NCI-H69 (cell line): ENCODE results near the gene DST.

Experiments used
- DNase-seq: peaks from one replicate; lab custom pipeline; 2025; lab: John Stamatoyannopoulos, UW

Gene DST

GRCh38 chr6:56536536-56536935 lies 106.2 kb downstream of the DST start:
- DNase-seq = peak; percentile 18

DNA sequence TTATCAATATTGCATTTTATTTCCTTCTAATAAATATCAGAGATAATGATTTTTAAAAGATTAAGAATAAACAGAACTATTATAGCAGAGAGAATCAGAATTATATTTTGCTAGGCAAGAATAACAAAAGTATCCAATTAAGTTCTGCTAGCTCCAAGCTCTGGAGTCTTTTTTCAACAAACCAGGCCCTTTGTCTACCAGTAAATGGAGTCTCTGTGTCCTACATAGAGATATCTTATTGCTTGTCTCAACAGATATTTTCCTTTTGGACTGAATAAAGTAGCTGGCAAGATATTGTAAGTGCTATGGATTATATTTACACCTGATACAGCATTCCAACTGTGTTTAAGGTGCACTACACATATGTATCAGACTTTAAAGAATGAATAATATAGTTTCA lies 107.1 kb downstream of the DST start:
- DNase-seq = no peak

GRCh38 chr6:56534680-56535419 lies 107.8 kb downstream of the DST start:
- DNase-seq = peak; percentile 15

- peak; percentile 83 for DNase-seq
These were observed 109.7 kb downstream of the DST start for GRCh38 chr6:56532766-56533551.

- DNase-seq = no peak
These were observed 110.7 kb downstream of the DST start for GRCh38 chr6:56531839-56532595.

DNA sequence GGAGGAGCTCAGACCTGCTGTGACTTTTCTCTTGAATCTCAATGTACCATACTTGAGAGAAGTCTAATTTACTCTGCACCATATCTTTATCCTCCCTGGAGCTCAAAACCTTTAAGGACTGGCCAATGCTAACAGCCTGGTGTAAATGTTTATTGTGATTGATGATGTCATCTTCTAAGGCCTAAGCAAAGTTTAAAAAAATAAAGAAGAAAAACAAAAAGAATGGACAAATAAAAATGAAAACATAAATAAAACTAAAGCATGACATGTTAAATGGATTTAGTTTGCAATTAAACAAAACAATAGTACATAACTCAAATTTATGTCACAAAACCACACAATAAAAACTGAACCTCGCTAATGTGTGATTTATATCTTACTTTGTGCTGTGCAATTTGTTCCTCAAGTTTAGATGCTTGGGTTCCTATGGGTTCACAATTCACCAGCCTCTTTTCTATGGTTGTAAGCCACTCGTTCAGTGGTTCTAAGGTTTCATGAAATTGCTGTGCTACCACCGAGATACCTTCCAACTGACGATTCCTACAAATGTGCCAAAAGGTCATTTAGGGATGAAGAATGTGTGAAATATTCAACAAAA lies 113.0 kb downstream of the DST start:
- DNase-seq = no peak

DNA sequence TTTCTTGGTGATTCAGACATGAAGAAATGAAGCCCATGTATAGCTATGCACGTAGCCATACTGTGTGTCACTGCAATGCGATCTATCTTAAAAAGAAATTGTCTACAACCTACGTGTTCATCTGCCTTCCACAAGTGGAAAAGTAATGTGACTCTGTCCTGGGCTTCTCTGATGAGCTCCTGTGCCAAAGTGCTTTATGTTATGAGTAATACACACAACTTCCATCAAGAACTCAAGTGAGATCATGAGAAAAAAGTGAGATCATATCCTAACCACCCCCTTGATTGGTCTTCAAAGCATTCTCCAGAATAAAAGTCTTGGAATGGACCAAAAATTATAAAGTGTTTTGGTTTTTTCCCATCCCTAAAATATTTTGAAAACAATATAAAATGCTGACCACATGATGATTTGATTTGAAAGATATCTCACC lies 114.3 kb downstream of the DST start:
- DNase-seq = no peak

DNA sequence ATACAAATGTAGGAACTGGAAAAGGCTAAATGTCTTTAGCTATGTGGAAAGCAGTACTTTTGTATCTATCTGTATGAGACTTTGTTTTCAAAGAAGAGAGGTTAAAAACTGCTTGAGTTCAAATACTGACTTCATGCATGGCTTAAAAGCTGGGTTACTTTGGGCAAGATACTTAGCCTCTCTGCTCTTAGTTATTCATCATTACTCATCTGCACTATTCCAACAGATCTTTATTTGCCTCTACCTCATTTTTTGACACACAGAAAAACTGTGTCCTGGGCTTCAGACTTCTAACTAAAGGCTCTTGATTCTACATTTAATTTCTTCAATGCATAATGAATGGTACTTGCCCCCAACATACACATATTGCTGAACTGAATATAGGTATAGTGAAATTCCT lies 114.8 kb downstream of the DST start:
- DNase-seq = no peak

- no peak for DNase-seq
These were observed 115.7 kb downstream of the DST start for GRCh38 chr6:56526860-56527544.

DNA sequence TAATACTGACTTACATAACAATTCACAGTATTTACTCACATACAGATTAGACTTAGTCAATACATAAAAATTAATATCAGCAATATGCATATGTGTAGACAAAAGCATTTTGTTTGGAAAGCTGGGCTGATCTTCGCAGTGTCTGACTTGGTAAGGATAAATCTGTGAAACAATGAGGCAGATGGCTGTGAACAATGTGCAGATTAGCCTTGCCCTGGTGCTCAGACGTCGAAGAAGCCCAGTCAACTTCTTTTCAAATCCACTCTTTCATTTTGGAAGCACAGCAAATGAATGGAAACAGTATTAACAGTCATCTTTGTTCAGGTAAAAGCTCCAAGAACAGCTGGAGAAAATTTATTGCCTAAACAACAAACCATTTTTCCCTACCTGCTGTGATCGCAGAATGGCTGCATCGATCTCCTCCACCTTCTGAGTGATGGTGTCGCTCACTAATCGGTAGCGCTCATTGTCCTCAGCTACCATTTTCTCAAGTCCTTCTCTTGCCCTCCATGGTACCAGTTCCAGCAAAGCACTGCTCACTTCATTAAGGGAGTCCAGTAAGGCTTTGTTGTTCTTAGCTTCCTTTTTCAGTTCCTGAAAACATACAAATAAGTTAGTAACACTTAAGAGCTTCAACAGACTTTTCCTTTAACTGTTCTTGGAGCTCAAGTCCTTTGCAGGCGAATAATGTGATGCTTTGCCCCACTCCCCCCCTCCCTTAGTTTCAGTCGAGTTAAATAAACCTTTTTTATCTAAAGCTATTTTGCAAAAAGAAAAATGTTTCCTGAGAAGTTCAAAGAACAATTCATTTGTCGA lies 116.5 kb downstream of the DST start:
- peak; percentile 50 for DNase-seq

GRCh38 chr6:56524891-56525703 lies 117.6 kb downstream of the DST start:
- no peak for DNase-seq

GRCh38 chr6:56522495-56523270 lies 120.0 kb downstream of the DST start:
- peak; percentile 16 for DNase-seq

DNA sequence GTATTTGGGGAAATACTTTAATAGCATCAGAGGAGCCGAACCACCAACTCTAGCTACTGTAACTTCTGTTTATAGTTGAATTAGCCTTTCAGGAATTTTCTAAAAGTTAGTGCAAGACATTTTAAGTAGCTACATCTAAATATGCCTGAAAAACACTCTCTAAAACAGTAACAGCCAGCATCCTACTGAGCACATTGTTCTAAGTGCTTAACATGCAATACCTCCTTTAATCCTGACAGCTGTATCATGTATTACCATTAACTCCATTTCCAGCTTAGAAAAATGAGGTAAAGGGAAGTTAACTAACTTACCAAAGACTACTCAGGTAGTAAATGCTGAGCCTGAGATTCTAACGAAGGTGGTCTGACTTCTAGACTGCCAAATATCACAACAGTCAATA lies 120.7 kb downstream of the DST start:
- DNase-seq = no peak

GRCh38 chr6:56521454-56521853 lies 121.2 kb downstream of the DST start:
- DNase-seq = no peak

GRCh38 chr6:56520218-56520617 lies 122.5 kb downstream of the DST start:
- no peak for DNase-seq

DNA sequence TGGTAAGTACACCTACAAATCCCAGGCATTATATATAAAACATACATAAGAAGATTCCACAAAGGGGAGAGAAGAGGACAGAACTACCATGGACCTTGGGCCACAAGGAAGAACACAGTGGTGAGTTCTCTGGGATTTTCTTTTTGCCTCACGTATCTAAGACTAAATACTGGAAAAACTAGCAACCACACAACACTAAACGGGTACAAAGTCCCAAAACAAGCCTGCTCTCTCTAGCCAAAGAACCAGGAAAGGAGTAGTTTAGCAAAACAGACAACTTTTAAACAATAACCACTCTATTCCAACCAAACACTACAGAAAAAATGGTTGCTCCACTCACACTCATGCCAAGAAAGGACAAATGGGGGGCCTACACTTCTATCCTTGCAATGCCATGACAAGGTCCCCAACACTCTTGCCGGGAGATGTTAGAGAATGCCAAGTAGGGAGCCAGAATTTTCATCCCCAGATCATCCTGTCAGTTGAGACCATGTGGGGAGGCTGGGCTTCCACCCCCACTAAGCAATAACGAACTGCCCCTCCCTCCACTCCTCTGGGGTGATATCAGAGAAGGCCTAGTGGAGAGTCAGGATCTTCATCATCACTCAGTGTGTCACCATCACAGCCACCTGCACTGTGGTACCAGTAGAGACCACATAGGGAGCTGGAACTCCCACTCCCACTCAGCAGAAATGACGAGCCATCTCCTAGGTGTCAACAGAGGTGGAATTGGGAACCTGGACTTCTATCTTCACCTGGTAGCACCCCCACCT lies 123.5 kb downstream of the DST start:
- DNase-seq = no peak

- DNase-seq = peak; percentile 65
These were observed 125.4 kb downstream of the DST start for GRCh38 chr6:56517155-56517745.

DNA sequence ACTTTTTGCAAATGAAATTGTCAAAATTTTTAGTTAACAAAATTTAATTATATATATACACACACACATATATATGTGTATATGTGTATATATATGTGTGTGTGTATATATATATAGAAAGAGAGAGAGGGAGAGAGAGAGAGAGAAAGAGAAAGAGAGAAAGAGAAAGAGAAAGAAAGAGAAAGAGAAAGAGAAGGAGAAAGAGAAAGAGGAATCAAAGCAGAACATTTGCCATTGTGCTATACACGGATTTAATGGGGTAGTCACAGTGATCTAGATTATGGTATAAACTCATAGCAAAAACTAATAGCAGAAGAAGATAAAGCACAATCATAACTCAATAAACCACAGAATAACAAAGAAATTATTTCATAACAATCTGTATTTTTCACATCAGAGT lies 126.7 kb downstream of the DST start:
- DNase-seq = no peak
